GM19438 (cell line): ENCODE results near the gene ZWILCH.
"Not testable (repeated sequence)": the region's sequence is repeated elsewhere in the genome, so short reads cannot be mapped to it uniquely, and the experiment has no call there.

Experiments used
- ATAC-seq: cut with Tn5 transposase; IDR thresholded peaks from one replicate; pipeline ENCODE4 v1.9.1; 2021; ENCODE audit warnings: low read depth; ENCODE audit not compliant: unreplicated experiment

The ZWILCH gene

GRCh38 chr15:66574596-66574950 lies 69.4 kb downstream of the ZWILCH start:
- no peak for ATAC-seq

- no peak for ATAC-seq
Observed at GRCh38 chr15:66578286-66578875, 73.3 kb downstream of the ZWILCH start.

GRCh38 chr15:66580643-66581042 lies 75.5 kb downstream of the ZWILCH start:
- no peak for ATAC-seq

- ATAC-seq = no peak
Observed at GRCh38 chr15:66581972-66582537, 76.9 kb downstream of the ZWILCH start.

GRCh38 chr15:66586155-66586976 lies 81.2 kb downstream of the ZWILCH start:
- no peak for ATAC-seq

- ATAC-seq = no peak
Observed at GRCh38 chr15:66587020-66587419, 81.9 kb downstream of the ZWILCH start.

GRCh38 chr15:66587749-66588148 lies 82.6 kb downstream of the ZWILCH start:
- ATAC-seq = no peak

GRCh38 chr15:66588537-66588936 lies 83.4 kb downstream of the ZWILCH start:
- no peak for ATAC-seq

GRCh38 chr15:66588971-66589370 lies 83.8 kb downstream of the ZWILCH start:
- no peak for ATAC-seq

GRCh38 chr15:66589429-66589828 lies 84.3 kb downstream of the ZWILCH start:
- not testable (repeated sequence) for ATAC-seq

- ATAC-seq = no peak
Observed at GRCh38 chr15:66590435-66590834, 85.3 kb downstream of the ZWILCH start.

- ATAC-seq = no peak
Observed at GRCh38 chr15:66591322-66591862, 86.3 kb downstream of the ZWILCH start.

- no peak for ATAC-seq
Observed at GRCh38 chr15:66592505-66593218, 87.5 kb downstream of the ZWILCH start.

- no peak for ATAC-seq
Observed at GRCh38 chr15:66593219-66593780, 88.2 kb downstream of the ZWILCH start.

GRCh38 chr15:66594344-66594743 lies 89.2 kb downstream of the ZWILCH start:
- no peak for ATAC-seq

GRCh38 chr15:66594836-66595235 lies 89.7 kb downstream of the ZWILCH start:
- ATAC-seq = no peak

- no peak for ATAC-seq
Observed at GRCh38 chr15:66595332-66595731, 90.2 kb downstream of the ZWILCH start.

GRCh38 chr15:66595931-66596545 lies 90.9 kb downstream of the ZWILCH start:
- ATAC-seq = no peak

GRCh38 chr15:66598095-66598815 lies 93.1 kb downstream of the ZWILCH start:
- no peak for ATAC-seq
